Stimulated activated CD8-positive, alpha-beta memory T cell treated with anti-CD3 and anti-CD28 coated beads, Interleukin-15, amount 100 ng/mL, for 1 hour (primary cell): ENCODE data around the gene FAM83E.
"Not testable (repeated sequence)": the region's sequence is repeated elsewhere in the genome, so short reads cannot be mapped to it uniquely, and the experiment has no call there.

Experiments
- DNase-seq: peaks from one replicate; pipeline ENCODE4 v3.0.0-alpha.2; 2020; ENCODE audit warnings: low read depth

Gene FAM83E

DNA sequence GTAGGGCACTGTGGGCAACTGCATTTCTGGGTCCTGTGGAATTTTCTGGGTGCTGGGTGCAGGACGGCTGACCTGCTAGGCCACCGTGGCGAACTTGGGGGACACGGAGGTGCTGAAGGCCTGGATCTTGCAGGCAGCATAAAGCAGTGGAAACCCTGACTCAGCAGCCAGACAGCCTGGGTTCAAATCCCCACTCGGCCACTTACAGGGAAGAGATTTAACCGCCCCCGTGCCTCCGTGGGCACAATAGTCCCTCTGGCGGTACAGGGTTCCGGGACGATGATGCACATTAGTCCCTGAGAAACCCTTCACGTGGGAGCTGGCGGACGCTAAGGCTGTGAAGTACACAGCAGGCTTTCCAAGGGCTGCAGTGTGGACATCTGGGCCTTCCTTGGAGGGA is 3.0 kb downstream of the FAM83E start:
- no peak for DNase-seq

DNA sequence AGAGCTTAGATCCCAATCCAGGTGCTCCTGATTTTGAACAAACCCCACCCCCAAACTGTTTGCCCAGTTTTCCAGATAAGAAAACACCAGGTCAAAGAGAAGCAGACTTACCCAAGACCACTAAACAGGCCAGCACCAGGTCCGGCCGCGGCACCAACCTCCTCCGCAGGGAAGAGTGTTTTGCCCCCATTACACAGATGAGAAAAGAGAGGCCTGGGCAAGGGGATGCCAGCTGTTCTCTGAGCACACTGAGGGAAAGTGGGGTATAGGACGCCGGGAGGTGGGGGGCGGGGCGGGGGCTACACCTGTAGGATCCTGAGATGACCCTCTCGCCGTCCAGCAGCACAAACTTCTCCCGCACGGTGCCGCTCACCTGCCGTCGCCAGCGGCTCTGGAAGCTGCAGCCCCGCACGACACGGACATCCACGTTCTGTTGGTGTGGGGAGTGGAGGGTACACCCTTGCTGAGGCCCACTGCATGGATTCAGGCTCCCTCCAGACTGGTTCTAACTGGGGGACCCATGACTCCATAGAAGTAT is 5.2 kb downstream of the FAM83E start:
- DNase-seq, result no peak

DNA sequence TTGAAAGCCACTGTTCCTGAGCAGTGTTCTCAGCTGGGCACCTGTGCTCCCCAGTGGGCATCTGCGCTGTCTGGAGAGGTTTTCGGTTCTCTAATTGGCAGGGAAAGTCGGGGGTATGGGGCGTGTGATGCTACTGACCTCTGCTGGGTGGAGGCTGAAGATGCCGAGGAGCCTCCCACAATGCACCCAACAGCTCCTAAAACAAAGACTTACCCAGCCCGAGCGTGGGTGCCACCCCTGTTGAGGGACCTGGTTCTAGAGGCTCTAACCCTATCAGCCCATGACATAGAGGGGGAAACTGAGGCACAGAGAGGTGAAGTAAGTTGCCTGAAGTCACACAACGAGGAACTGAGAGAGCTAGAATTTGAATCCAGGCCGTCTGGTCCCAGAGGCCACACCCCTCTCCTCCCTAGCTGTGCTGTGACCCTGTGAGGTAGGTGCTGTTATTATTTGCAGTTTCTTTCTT is 6.0 kb downstream of the FAM83E start:
- DNase-seq, result no peak

DNA sequence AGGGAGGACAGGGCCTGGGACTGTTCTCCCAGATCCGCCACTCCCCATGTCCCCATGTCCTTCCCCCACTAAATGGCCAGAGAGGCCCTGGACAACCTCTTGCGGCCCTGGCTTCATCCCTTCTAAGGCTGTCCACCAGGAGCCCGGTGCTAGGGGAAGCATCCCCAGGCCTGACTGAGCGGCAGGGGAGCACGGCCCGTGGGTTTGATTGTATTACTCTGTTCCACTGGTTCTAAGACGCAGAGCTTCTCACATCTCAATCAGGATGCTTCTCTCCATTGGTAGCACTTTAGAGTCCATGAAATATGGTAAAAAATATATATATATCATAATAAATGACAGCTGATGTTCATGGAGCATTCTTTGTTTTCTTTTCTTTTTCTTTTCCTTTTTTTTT is 7.5 kb downstream of the FAM83E start:
- DNase-seq, result no peak

DNA sequence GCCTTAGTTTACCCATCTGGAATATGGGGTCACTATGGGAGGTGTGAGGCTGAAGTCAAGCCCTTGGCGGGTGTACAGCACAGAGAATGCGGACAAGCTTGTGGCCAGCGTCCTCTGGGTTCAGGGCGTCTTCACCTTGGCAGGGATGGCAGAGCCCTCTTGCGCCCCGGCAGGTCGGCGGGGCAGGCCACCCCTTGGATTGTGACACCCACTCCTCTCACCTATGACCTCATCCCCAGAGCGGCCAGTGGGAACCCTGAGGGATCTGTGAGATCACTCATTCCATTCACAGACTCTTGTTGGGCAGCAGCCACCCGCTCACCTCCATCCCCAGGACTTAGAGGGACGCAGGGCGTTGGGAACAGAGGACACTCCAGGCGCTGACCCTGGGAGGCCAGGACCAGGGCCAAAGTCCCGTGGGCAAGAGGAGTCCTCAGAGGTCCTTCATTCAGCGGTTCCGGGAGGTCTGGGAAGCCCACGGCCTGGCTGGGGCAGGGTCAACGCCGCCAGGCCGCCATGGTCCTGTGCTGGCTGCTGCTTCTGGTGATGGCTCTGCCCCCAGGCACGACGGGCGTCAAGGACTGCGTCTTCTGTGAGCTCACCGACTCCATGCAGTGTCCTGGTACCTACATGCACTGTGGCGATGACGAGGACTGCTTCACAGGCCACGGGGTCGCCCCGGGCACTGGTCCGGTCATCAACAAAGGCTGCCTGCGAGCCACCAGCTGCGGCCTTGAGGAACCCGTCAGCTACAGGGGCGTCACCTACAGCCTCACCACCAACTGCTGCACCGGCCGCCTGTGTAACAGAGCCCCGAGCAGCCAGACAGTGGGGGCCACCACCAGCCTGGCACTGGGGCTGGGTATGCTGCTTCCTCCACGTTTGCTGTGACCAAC is 8.2 kb downstream of the FAM83E start, which contains the start of gene SPACA4:
Gene SPACA4, plus strand, starts transcription at position 280 of the 896 bp plus-strand sequence. Its CDS starts 237 bp downstream, at position 517.
- no peak for DNase-seq

DNA sequence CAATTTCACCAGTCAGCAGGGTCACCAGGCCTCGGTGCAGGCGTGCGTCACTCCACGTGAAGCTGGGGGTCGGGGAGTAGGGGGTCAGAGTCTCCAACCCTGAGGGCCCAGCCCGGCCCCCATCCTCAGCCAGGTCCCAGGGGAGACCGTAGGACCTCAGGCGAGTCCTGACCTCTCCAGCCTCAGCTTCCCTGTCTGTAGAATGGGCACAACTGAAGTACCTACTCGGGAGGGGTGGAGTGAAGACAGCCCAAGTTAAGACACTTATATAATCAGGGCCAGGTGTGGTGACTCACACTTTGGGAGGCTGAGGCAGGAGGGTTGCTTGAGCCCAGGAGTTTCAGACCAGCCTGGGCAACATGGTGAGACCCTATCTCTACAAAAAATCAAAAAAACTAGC is 11.0 kb downstream of the FAM83E start:
- DNase-seq, result no peak

DNA sequence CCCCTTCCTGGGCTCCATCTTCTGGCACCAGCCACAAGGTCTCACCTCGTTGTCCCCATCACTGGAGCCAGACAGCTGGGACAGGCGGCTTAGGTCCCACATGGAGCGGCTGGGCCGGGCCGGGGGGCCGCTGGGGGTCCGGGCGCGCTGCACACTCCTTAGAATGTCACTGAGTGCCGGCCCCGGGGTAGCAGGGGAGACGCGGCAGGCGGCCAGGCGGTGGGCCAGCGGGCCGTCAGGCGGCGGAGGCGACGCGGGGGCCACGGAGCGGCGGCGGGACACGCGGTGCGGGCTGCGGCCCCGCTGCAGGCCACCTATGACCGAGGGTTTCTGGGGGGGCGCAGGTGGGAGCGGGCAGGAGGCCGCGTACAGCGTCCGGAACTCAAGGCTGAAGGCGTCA is 11.4 kb downstream of the FAM83E start:
- DNase-seq, result no peak

DNA sequence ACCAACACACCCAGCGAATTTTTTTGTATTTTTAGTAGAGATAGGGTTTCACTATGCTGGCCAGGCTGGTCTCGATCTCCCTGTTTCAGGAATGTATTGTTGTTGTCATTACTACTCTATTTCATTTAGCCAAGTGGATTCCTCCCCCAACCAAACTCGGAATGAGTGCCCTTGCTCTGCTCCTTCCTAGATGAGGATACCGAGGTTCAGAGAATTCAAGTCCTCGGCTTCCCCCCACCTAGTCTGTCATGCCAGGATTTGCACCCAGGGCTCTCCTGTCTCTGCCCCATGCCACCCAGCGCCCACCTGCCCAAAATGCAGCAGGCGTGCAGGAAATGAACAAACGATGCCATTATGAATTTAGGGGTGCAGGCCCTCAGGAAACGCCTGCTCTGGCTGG is 11.9 kb downstream of the FAM83E start:
- no peak for DNase-seq

DNA sequence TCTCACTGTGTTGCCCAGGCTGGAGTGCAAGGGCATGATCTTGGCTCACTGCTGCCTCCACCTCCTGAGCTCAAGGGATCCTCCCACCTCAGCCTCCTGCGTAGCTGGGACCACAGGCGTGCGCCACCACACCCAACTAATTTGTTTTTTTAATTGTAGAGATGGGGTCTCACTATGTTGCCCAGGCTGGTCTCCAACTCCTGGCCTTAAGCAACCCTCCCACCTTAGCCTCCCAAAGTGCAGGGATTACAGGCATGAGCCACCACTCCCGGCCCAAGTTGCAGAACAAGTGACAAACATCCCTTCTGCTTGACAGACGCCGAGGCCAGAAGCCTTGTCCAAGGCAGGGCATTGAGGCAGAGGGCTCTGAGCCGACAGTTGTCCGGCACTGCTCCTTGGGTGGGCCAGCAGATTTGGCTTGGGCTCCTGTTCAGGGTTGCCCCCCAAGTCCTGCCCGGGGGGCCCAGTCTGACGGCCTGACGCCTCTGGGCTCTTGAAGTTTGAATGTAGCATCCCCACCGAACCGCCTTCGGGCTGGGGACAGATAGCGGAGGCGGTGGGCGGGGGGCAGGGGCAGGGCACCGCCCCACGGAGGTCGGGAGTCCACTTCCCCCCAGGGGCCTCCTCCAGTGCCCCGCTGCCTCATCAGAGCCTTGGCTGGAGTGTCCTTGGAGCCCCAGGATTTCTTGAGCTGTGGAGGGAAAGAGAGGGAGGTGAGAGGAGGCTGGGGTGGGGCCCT is 14.0 kb downstream of the FAM83E start:
- DNase-seq, result no peak

DNA sequence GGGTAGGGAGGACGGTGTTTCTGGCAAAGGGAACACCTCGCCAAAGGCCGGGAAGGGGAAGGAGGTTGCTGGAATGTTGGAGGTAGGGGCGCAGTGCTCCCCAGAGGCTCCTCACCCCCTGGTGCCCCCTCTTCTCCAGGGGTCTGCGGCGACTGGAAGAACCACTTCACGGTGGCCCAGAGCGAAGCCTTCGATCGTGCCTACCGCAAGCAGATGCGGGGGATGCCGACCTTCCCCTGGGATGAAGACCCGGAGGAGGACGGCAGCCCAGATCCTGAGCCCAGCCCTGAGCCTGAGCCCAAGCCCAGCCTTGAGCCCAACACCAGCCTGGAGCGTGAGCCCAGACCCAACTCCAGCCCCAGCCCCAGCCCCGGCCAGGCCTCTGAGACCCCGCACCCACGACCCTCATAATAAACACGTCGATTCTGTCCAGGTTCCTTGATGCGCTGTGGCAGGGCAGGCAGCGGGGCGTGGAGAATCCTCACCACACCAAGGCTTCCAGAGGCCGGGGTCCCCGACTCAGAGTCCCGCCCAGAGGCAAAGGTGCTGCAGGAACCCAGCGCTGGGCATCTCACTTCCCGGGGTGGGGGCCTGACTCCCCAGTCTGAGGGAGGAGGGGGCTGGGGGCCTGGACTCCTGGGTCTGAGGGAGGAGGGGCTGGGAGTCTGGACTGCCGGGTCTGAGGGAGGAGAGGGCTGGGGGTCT is 15.7 kb downstream of the FAM83E start:
- no peak for DNase-seq

DNA sequence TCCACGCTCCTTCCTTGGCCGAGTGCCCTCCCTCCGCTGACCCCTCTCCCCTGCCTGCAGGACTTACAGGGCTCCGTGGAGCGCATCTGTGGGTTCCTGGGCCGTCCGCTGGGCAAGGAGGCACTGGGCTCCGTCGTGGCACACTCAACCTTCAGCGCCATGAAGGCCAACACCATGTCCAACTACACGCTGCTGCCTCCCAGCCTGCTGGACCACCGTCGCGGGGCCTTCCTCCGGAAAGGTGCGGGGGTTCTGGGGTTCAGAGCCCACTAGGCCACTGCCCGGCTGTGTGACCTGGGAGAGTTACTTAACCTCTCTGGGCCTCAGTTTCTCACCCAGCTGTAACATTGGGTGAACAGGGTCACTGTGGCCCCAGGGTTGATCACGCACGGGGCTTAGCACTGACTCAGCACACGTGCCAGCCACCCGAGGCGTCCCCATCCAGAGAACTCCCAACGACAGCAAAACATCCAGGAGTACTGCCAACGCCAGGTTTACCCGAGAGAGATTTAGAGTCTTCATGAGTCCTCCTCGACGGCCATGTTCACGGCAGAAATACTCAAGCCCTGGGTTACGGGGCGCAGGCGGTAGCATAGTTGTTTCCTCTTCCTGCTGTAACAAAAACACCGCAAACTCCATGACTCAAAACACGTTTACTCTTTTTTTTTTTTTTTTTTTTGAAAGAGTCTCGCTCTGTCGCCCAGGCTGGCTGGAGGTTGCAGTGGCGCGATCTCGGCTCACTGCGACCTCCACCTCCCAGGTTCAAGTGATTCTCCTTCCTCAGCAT is 18.0 kb downstream of the FAM83E start:
- no peak for DNase-seq

DNA sequence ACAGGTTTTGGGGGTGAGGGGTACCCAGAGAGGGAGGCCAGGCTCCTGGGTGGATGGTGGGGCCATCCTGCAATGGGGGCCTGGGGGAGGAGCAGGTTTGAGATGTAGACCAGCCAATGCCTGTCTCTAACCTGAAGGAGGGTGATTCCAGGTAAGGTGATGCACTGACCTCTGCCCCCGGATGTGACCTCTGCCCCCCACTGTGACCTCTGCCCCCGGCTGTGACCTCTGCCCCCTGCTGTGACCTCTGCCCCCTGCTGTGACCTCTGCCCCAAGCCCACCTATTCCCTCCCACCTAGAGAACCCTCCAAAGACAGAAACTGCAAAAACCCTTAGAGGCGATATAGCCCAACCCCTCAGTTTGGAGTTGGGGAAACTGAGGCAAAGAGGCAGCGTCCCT is 18.6 kb downstream of the FAM83E start:
- no peak for DNase-seq

DNA sequence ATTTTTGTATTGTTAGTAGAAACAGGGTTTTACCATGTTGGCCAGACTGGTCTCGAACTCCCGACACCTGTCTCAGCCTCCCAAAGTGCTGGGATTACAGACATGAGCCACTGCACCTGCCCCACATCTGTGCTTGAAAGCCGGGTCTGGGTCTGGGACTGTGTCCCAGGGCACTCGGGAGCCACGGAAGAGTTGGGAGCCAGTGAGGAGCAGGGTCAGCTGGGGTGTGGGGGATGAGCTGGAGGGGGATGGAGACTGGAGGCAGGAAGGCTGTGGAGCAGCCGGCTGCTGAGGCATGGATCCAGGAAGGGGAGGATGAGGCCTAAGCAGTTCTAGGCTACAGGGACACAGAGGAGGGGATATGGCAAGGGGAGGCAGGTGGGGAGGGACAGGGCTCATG is 19.0 kb downstream of the FAM83E start:
- DNase-seq, result no peak

DNA sequence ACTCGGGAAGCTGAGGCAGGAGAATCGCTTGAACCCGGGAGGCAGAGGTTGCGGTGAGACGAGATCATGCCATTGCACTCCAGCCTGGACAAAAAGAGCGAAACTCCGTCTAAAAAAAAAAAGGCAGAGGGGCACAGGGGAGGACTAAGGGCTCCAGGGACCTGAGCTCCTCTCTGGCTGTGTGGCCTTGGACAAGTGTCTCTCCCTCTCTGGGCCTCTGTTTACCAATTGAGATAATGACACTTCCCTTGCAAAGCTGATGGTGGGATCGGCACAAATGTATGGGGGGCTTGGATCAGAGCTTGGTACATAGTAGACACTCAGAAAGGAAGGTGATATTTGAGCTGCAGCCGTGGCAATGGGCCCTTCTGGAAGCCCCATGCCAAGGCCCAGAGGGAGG is 19.7 kb downstream of the FAM83E start:
- no peak for DNase-seq

DNA sequence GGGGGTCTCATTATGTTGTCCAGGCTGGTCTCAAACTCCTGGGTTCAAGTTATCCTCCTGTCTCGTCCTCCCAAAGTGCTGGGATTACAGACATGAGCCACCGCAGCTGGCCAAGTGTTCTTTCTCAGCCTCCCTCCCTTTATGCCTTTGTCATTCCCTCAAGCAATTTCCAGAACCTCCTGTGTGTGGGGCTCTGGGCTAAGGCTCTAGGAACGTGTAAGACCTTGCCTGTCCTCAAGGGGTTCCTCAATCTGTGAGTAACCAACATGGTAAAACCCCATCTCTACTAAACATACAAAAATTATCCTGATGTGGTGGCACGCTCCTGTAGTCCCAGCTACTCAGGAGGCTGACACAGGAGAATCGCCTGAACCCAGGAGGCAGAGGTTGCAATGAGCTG is 23.9 kb downstream of the FAM83E start:
- no peak for DNase-seq

DNA sequence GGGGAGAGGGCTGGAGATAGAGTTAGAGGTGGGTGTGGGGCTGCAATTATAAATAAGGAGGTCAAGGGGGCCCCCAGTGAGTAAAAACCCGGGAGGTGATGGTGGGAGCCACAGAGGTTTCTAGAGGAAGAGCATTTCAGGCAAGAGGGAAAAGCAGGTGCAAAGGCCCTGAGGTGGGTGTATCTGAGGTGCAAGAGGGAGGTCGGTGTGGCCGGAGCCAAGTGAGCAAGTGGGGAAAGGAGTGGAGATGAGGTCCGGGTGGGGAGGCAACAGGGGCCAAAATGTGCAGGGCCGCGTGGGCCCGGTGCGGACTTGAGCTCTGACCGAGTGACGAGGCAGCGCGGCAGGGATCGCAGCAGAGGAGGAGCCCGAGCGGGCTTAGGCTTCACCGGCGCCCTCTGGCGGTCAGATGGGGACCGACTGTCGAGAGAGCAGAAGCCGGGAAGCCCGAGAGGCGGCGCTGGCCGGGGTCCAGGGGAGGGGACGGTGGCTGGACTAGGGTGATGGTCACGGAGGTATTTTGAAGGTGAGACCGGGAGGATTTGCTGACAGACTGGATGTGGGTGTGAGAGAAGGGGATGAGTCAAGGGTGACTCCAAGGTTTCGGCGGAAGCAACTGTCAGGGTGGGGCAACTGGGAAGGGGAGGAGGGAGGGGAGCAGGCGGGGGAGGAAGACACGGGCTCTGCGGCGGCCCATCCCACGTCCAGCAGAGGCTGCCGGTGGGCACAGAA is 26.0 kb downstream of the FAM83E start:
- peak; percentile 82 for DNase-seq

DNA sequence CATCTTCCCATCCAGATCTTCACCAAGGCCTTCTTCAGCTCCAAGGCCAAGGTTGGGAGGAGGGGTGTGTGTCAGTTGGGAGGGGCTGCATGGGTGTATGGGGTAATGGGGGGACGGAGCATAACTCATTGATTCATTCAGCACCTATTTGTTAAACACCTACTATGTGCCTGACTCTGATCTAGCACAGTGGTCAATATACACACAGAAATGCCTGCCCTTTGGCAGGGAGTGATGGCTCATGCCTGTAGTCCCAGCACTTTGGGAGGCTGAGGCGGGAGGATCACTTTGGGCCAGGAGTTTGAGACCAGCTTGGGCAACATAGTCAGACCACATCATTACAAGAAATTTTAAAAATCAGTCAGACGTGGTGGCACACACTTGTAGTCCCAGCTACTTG is 27.5 kb downstream of the FAM83E start:
- DNase-seq, result no peak

DNA sequence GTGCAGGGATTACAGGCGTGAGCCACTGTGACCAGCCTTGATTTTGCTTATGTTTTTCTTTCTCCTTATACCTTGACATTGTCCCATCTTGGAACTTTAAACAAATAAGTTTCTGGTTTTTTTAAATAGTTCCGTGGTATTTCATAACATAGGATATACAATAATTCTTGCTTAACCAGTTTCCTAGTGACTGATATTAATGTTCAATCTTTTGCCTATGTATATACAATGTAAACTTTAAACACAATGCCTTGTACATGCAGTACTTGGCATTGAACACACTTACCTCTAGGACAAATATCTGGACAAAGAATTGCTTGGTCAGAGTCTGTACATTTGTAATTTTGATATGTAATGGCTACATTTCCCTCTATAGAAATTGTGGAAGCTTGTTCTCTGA is 32.7 kb downstream of the FAM83E start:
- DNase-seq, result no peak

DNA sequence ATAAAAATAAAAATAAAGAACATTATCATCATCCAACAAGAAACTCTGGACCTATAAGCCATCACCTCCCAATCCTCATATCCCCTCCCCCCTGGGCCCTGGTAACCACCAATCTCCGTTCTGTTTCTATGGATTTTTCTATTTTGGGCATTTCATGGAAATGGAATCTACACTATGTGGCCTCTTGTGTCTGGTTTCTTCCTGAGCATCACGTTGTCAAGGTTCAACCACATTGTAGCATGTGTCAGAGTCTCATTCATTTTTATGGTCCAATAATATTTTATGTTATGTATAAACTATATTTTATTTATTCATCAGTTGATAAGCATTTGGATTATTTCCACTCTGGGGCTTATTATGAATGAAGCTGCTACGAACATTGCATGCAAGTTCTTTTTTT is 36.0 kb downstream of the FAM83E start:
- DNase-seq, result no peak

DNA sequence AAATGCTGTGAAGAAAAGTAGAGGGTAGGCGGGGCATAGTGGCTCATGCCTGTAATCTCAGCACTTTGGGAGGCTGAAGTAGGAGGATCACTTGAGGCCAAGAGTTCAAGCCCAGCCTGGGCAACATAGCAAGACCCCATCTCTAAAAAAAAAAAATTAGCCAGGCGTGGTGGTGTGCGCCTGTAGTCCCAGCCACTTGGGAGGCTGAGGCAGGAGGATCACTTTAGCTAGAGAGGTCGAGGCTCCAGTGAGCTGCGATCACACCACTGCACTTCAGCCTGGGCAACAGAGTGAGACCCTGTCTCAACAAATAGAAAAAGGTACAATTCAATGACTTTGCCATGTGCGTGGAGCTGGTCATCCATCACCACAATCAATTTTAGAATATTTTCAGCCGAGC is 37.0 kb downstream of the FAM83E start:
- not testable (repeated sequence) for DNase-seq
